ENCODE results near the gene GPA33.

GPA33 gene

DNA sequence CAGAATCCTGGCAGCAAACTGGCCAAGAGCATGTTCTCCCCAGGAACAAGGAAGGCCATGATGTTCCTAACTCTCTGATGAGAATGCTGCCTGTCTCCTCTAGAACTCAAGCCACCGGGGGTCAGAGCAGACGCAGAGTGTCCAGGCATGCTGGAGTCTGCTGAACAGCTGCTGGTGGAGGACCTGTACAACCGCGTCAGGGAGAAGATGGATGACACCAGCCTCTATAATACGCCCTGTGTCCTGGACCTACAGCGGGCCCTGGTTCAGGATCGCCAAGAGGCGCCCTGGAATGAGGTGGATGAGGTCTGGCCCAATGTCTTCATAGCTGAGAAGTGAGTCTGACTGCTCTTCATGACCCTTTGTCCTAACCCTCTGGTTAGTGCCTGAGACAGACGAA, 27.0 kb upstream of the GPA33 start:
- DNase-seq (ENCODE audit: low spot score), result no peak

DNA sequence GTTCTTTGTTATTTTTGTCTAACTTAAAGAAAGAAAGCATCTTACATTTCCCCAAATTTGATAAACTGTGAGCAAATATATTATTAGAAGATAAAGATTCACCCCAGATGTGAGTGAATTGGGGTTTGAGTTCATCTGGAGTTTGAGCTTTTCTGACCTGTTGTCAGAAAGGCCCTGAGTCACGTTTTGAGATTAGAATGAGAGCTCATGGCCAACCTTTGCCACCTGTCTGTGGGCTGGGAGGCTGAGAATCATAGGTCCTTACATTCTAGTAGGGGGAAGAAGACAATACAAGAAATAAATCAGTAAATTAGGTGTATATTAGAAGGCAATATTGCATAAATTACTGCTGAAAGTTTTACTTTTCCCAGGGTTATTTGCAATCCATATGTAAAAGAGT, 26.0 kb upstream of the GPA33 start:
- DNase-seq (ENCODE audit: low spot score), result no peak

DNA sequence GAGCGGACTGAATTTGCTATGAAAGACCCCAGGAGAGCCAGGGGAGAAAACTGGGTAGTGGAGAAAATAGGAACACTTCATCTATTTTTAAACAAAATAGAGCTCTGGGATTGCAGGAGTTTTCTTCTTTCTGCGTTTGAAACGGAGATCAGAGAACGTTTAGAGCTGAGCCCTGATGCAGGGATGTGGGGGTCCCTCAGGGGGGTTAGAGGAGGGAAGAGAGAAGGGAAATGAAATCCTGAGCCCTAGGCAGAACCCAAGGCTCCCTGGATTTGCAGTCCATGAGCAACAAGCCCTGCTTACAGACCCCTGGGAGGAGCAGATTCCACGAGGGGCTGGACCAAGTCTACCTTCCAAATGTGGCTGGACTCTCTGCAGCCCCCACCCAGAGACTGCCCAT, 25.5 kb upstream of the GPA33 start:
- no peak for DNase-seq (ENCODE audit: low spot score)

DNA sequence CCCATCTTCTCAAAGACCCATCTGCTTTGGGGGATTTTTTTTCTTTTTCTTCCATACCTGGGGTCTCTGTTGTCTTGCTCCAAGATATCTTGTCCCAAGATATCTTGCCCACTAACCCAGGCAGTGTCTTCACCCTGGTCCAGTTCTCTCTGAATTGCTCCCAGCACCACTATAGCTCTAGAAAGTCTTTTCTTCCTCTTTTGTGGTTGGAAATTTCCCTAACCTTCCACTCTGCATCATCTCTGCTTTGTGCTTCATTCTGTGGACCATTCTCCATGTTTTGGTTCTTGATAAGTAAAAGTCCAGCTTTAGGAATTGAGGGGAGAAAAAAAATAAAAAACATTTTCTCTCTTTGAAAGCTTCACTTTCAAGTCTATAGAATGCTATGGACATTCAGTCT, 24.5 kb upstream of the GPA33 start:
- no peak for DNase-seq (ENCODE audit: low spot score)

DNA sequence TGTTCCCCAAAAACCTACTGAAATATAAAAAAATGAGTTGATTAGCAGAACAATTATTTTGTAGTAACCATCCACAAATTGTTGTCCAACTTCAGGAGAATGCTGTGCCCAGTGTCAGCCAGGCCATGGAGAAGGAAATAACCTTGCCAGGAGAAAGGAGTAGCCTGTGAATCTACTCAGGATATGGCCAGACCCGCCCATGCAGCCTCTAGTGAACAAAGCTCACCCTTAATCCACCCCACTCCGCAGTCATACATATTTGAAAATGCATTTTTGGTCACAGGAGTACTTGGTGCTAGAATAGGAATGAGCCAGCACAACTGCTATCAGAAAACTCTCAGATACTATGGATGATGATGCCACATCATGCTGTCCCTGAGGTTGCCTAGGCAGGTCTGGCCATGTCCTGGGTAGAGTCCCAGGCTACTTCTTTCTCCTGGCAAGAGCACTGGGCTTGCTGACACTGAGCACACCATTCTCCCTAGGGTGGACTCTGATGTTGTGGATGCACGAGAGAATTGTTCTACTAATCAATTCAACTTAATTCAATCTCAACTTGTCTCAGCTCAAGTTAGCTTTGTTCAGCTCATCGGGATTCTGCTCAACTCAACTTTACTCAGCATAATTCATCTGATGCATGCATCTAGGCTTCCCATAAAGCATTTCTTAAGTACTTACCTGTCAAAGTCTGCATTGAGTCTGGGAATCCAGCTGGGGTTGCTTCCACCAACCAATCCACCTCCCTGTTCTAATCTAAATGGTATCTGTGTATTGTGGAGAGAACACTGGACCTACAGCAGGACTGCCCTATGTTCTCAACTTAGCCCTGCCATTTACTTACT, 21.9 kb upstream of the GPA33 start:
- no peak for DNase-seq (ENCODE audit: low spot score)

DNA sequence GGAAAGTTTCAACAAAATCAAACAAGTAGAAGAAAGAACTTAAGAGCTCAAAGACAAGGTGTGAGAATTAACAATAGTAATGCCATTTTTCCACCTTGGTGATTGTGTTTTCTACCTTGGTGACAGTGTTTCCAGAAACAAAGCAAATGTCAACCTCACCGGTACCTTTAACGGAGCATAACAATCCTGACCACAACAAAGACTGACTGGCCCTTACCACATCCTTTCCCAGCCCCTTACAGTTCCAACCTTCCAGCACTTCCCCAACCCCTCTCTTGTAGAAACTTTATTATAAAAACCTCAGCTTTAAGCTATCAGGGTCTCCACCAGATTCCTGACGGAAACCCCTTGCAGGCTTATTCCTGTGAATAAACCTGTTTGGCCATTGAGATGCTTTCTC, 20.4 kb upstream of the GPA33 start:
- peak; percentile 71 for DNase-seq (ENCODE audit: low spot score)

DNA sequence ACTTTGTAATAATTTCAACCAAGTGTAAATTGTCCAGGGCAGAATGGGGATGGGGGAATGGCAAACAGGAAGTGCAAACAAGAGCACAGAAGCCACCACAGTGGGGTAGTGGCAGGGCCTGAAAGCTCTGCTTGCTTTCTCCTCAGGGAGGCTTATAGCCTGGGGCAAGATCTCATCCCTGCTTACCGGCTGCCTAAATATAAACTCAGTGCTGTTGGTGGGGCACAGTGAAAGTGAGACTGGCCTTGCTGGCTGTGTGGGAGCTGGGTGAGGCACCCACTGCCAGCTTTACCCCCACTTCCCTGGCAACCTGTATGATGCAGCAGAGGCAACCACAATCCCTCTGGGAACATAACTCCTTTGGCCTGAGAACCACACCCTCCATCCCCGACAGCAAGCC, 18.9 kb upstream of the GPA33 start:
- DNase-seq (ENCODE audit: low spot score), result peak; percentile 9

DNA sequence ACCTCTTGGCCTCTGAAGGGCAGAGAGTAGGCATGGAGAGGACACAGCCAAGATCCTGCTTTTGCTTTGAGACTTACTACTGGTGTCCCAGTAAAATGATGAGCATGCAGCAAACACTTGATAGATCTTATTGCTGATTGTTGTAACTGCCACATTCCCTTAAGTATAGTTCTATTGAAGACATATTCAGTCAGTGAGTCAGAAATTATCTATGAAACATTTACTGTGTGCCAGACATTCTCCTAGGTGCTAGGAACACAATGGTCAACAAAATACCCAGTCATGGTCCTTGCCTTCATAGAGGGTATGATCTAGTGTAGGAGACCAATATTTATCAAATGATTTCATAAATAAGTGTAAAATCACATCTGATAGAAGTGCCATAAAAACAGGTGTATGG, 17.3 kb upstream of the GPA33 start:
- peak; percentile 81 for DNase-seq (ENCODE audit: low spot score)

DNA sequence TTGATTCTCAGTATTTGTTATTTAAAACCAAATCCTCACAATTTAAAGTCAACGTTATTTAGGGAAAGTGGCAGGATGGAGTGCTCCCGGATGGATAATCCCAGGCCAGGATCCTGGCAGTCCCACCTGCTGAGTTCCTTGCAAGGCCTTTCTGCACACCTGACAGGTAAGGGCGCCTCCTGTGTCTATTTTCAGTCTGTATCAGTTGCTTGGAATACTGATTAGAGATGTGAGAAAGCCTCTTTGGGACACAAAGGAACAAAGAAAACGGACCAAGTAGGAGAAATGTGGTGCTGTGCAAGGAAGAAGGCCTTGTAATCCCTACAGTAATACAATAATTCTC, 15.9 kb upstream of the GPA33 start:
- no peak for DNase-seq (ENCODE audit: low spot score)

DNA sequence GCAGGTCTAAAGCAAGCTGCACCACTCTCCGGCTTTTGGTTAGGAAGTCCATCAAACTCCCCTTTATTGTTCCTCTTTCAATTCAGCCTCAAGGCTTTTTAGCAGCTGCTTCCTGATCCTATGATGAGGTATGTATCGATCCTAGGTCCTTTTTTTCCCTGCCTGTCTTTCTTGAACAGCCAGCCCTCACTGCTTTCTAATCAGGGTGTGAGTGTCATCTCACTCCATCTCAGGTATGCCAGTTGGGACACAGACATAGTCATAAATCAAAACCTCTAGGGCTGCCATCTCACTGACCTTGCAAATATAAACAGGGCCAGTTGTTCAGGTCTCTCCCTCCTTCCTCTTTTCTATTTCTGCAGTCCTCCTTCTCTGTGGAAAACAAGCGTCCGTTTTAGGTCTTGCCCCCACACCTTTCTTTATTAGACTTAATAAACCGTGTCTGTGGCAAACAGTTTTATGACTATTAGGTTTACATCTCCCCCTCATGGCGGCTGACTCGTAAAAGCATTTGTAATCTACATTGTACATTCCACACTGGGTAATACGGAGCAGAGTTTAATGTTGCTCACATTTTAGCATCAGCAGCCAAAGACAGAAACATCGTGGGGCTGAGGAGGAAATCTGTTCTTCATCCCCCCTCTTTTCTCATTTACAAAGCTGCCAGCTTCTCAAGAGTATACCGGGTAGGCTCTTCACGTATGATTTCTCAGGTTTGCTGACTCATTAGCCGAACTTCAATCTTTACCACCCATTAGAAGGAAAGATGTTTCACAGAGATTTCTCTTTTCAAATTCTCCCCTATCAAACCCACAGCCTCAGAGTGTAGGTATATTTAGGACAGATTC, 15.3 kb upstream of the GPA33 start:
- DNase-seq (ENCODE audit: low spot score), result peak; percentile 18

DNA sequence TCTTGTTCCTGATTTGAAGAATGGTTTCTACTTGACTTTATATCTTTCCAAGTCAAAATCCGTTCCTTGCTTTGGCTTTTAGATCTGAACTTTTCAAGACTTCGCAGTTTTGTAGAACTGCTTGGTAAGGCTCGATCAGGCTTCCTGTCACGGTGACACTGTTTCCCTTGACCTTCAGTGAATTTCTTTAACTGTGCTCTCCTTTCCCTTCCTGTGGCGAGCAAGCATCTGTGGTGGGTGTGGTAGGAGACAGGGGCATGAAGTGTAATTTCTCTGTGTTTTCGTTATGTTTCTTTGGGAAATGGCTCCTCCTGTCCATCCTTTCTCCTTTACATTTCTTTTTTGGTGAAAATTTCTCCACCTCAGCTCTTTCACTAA, 14.1 kb upstream of the GPA33 start:
- no peak for DNase-seq (ENCODE audit: low spot score)

DNA sequence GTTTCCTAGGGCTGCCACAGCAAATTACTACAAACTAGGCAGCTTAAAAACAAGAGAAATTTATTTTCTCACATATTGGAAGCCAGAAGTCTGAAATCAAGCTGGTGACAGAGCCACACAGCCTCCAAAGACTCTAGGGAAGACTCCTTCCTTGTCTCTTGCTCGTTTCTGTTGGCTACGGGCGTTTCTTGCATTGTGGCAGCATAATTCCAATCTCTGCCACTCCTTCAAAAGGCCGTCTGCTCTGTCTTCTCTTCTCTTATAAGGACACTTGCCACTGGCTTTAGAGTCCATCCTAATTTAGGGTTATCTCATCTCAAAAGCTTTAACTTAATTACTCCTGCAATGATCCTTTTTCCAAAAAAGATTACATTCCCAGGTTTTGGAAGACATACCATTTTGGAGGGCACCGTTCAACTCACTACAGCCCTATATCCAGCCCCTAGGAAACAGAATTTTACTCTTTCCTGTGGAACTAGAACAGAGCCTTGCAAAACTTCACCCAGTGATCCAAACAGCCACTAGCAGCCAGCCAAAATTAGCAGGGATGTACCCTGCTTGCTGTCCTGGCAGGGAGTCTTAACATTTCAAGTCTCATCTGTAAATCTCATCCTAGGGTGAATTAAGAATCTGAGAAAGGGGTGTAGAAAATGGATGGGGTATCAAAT, 12.9 kb upstream of the GPA33 start:
- DNase-seq (ENCODE audit: low spot score), result no peak

DNA sequence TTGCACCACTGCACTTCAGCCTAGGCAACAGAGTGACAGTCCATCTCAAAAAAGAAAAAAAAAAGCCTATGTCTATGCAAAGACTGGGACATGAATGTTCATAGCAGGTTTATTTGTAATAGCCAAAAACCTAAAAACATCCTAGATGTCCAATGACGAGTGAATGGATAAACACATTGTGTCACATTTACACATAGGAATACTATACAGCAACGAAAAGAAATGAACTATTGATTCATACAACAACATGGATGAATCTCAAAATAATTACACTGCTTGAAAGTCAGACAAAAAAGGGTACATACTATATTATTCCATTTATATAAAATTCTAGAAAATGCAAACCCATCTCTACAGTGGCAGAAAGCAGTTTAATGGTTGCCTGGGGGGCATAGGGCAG, 11.6 kb upstream of the GPA33 start:
- DNase-seq (ENCODE audit: low spot score), result no peak

DNA sequence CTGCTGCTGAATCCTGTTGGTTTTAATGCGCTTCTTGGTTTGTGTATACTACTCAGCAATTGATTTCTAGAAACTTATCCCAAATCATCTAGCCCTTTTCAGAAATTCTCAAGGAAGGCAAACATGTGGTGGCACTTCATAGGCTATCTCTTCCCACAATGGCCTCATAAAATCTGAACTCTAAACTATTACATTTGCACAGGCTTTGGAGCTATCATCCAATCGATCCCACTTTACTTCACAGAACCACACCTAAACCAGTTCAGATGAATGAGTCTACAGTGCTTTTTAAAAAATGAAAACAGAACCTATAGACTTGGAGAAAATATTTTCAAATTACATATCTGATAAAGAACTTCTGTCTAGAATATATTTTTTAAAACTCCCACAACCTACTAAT, 10.6 kb upstream of the GPA33 start:
- DNase-seq (ENCODE audit: low spot score), result no peak

DNA sequence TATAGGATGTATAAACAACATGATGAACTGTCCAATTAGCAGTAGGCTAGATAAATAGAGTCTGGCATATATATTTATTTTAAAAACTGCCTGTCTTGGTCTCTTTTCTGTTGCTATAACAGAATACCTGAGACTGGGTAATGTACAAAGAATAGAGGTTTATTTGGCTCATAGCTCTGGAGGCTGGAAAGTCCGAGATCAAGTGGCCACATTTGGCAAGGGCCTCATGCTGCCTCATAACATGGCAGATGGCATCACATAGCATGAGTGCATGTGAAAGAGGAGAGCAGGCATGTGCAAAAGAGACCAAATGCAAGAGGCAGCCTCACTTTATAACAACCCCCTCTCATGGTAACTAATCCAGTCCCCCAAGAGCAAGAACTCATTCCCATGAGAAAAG, 9.7 kb upstream of the GPA33 start:
- no peak for DNase-seq (ENCODE audit: low spot score)

DNA sequence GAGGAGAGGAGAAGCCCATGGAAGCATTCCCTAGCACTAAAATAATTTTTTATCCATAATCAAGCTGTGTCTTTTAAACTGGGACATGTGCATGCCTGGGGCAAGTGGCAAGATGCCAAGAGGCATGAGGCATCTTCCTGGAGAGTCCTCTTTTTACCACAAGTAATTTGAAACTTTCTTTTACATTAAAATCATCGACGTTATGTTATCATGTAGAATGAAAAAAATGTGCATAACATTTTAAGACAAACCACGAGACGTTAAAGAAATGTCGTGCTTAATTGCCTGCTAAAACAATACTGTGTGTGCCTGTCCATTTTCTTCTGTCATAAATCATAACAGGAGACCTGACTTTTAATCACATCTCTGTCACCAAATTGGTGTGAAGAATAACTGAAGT, 5.2 kb upstream of the GPA33 start:
- peak; percentile 63 for DNase-seq (ENCODE audit: low spot score)

DNA sequence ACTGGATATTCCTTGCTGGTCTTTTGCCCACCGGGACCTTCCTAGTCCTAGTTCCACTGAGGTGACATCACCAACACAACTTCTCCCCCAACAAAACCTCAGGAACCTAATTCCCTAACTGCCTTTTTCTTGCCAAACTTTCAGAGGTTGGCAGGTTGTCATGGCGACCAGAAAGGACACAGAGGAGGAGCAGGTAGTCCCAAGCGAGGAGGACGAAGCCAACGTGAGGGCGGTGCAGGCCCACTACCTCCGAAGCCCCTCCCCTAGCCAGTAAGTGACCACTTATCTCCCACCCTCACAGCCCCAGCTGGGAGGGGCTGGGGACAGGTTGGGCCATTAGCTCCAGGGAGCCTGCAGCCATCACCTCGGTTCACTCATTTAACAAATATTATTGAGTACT, 4.5 kb upstream of the GPA33 start:
- DNase-seq (ENCODE audit: low spot score), result no peak

DNA sequence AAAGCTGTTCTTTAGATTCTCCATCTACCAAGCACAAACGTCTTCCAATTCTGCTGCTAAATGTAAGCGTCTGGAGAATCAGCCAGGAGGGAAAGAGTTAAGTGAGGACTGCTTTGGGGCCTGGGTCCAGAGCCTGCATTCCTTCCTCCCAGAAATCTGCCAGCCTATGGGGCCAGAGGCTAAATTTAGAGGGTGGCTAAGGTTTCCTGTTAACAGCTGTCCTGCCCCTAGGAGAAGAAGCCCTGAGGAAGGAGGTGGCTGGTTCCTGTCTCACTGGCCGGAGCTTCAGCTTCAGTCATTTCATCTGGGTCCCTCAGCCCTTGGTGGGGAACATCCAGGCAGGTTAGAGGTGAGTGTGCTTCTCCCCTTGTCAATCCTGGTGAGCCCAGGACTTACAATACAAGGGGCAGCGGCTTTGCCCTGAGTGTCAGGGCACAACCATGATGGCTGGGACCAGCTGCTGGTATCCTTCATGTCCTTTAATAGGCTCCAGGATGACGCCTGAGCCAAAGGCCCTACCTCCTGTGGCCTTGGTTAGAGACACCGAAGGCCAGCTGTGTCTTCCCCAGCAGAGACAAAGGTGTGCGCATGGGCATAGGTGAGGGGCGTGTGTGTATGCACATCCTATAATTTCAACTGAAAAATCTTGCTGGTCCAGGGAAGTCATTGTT, 3.8 kb upstream of the GPA33 start, which contains the start of gene STYXL2:
STYXL2 (plus strand) TSS at position 230 of the 671 bp plus-strand sequence. CDS start 775 bp downstream, outside the sequence.
- DNase-seq (ENCODE audit: low spot score), result no peak

DNA sequence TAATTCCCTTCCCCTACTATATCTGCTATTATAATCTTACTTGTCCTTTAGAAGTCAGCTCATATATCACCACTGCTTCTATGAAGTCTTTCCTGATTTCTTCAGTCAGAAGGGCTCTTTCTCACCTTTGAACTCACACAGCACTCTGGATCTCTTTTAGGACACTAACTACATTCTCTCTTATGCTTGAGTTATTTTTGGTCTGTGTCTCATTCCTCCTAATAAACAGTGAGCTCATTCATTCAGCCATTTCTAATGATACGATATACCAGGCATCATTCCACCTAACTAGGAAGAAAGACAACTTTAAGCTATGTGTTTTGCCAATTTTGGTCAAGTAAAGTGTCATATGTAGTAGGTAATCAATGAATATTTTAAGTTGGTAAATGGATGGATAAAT, 2.5 kb upstream of the GPA33 start:
- DNase-seq (ENCODE audit: low spot score), result no peak

DNA sequence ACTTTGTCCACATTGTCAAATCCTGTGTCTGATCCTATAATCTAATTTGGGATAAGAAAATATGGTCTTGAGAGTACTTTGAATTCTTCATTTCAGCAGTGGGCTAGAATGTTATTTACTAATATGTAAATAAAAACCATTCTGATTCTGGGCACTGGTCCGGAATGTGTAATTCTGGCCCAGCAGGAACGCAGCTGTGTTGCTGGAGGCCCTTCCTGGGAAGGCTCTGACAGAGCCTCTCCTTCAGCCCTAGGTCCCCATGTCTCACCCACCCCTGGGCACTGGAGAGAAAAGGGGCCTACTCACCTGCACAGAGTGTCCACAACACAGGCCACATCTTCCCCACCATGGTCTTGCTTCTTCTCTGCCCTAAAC, 251 bp downstream of the GPA33 start:
- DNase-seq (ENCODE audit: low spot score), result no peak

DNA sequence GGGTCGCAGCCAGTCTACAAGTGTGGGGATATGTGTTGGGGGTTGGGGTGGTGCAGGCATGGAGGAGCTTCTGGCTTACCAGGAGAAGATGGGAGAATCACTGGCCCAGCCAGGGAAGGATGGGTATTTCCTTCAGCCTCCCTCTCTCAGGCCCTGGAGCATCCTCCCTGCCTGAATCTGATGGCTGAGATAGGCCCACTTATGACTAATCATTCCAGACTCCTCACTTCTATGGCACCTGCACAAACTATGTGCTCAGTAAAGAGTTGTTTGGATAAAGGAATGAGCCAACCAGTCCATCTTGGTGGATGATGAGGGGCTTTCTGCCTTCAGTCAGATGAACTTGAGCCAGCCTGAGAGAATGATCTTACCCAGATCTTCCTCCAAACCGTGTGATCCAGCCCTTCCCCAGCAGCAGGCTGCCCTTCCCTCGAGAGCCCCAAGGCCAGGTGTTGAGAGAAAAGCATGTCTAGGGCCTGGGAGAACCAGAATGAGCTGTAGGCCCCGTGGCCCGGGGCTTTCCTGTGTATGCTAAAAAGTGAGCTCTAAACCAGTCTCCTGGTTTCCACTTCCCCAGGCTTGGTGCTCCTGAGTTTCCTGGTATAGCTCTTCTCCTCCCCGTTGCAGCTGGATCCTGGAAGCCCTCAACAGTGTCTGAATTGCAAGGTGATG, 1.3 kb downstream of the GPA33 start:
- no peak for DNase-seq (ENCODE audit: low spot score)

DNA sequence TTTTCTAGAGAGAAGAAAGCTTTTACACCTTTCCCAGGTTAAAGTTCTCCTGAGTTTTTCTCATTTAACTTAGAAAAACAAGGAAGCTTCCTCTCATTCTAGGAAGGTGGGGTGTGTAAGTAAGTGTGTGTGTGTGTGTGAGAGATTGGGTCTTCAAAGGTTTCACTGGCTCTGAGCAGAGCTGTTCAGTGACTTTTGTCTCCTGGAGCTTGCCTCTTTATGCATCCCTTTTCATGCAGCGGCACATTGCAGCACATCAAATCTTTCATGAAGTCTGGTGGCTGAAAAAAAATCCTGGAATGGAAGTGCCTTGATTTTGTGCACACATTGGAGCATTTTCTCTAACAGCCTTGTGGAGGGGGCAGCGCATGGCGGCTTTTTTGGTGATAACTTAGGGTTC, 3.4 kb downstream of the GPA33 start:
- DNase-seq (ENCODE audit: low spot score), result no peak
